Measurements from ENCODE around the gene BRIP1. TPM values are rescaled to one million over a fixed set of nuclear protein-coding genes. Genes with fewer than 3 reads are reported as not detected.
A peak's percentile ranks its signal among the peaks of the same experiment; 100 is the strongest.

BRIP1 gene
- total and polyA plus RNA-seq, 9 of the 15 experiments (the other 6 are each of a cell fraction or from before 2014, with no cell fraction given) = 2.4 to 17.5 (median 11.2) TPM

GRCh38 chr17:61843435-61843834, 19.9 kb downstream of the BRIP1 start:
- 76% methylated on average over 1 of the region's 1 CpG for WGBS (ENCODE audit: insufficient coverage, low coverage, missing lambda C conversion rate)
- FAIRE-seq (no peak), ATAC-seq (no peak), DNase-seq (ENCODE audit: extremely low read depth in 1 of 4, low spot score in 3 of 4) (no peak)
- Histone ChIP-seq H3K27ac (ENCODE audit: extremely low read depth, low read depth, low read length) (no peak overlapping the region), H3K36me3 (ENCODE audit: control insufficient read depth, insufficient read depth, low read length) (peaks cover 40% of the 10 kb centered on the region; the same call in 2 of the 3 replicates), H3K4me1 (replicated peaks in 1 of 2; ENCODE audit: control insufficient read depth in 2 of 2, insufficient read depth in 2 of 2, low read length in 2 of 2) (no peaks in the 10 kb centered on the region), H3K79me2 (ENCODE audit: control insufficient read depth, insufficient read depth, low read length) (no peaks in the 10 kb centered on the region), H3K9ac (ENCODE audit: insufficient read depth in 1 of 2, low read depth in 2 of 2, low read length in 2 of 2) (no peak overlapping the region), H3K4me2 (ENCODE audit: insufficient read depth, low read length) (no peak overlapping the region), H3K27me3 (ENCODE audit: control insufficient read depth in 2 of 2, insufficient read depth in 2 of 2, low read length in 2 of 2) (no peaks in the 10 kb centered on the region), H3K9me1 (ENCODE audit: control insufficient read depth, insufficient read depth, low read length) (no peaks in the 10 kb centered on the region), H4K20me1 (replicated peaks; ENCODE audit: control insufficient read depth, insufficient read depth, low read length) (no peaks in the 10 kb centered on the region), H3K4me3 (no peak overlapping the region), H2AFZ (ENCODE audit: low read depth, low read length) (no peak overlapping the region), H3K9me3 (replicated peaks; ENCODE audit: control insufficient read depth, insufficient read depth, low read depth, low read length) (no peaks in the 10 kb centered on the region)
- intact Hi-C loops (cut with micrococcal nuclease) = no loop called here
- ChIA-PET POLR2A (interaction anchor here (1.0 kb wide), 1 partner anchor 18 kb away, joined by 3 read pairs; no protein-coding TSS in a partner anchor), CTCF (ENCODE audit: low intra/inter-chr PET ratio) (no interaction called here)
- TF ChIP-seq CLOCK (CRISPR knock-in tag; IDR thresholded peaks at IDR 0.05; ENCODE audit: borderline replicate concordance) = no peak
- no peak for TF ChIP-seq PREB (CRISPR knock-in tag; IDR thresholded peaks at IDR 0.05)
- TF ChIP-seq ZBTB11 (CRISPR knock-in tag; IDR thresholded peaks at IDR 0.05) = peak in 1 of 3 experiments; percentile 95; a peak in 2 of 6 replicates
- TF ChIP-seq ZNF766 (CRISPR knock-in tag; conservative IDR thresholded peaks at IDR 0.05) = peak; percentile 38; the same call in 1 of the 2 replicates
- no peak for TF ChIP-seq FOSL1 (tag; conservative IDR thresholded peaks at IDR 0.05)
- TF ChIP-seq NCOA1 (IDR thresholded peaks at IDR 0.05; ENCODE audit: low read depth) = no peak
- in situ Hi-C loops (cut with MboI) = loop anchor here (10.0 kb wide), 1 partner anchor 419 kb away; no protein-coding TSS in a partner anchor
- BruUV-seq (replicated peaks) = no TSS peak
